H1 (cell line): ENCODE measurements around the gene MEP1B. TPM values are rescaled to one million over a fixed set of nuclear protein-coding genes. Genes with fewer than 3 reads are reported as not detected.

Experiments used
- BACH1 ChIP-seq: IDR thresholded peaks from 2 replicates; pipeline ENCODE4 v1.6.1; 2012; ENCODE audit warnings: low read length, improper control_type of control experiment
- BRCA1 ChIP-seq: IDR thresholded peaks from 2 replicates; pipeline ENCODE4 v1.6.1; 2012; ENCODE audit warnings: low read depth, low read length, improper control_type of control experiment
- KDM4A ChIP-seq: IDR thresholded peaks from one replicate; pipeline ENCODE4 v1.7.1; 2012; ENCODE audit warnings: low read depth, mild to moderate bottlenecking, moderate library complexity, low read length, inconsistent platforms; ENCODE audit not compliant: severe bottlenecking
- SIX5 ChIP-seq: IDR thresholded peaks from 2 replicates; pipeline ENCODE4 v1.6.1; 2011; ENCODE audit warnings: mild to moderate bottlenecking, low read depth, low read length
- SRF ChIP-seq: IDR thresholded peaks from 2 replicates; pipeline ENCODE4 v1.6.1; 2011; ENCODE audit warnings: mild to moderate bottlenecking, low read depth, low read length, moderate library complexity
- polyA plus RNA-seq, 7 experiments: library from polyadenylated mRNA; depleted of rRNA in 3 of 7; stranded (reverse) in 5 of 7; unstranded in 2 of 7; fragments of >200 nt in 5 of 7; fragments of 200-250 nt in 2 of 7; gene quantifications; 1 replicate in 5 of 7; 2 replicates in 1 of 7; 4 replicates in 1 of 7; pipeline versions ENCODE4 v1.2.1 to v1.2.3, GENCODE V29; 2011 to 2013; ENCODE audit warnings: missing spikeins in 2 of 7, mixed read lengths in 2 of 7
- total RNA-seq: library from RNA; stranded (reverse); fragmentation: NEBNext Ultra II Directional; extraction: Animal tissue kit (Norgen Biotek cat#: 25700); gene quantifications from 2 replicates; pipeline ENCODE4 v1.2.1, GENCODE V29; 2021
- TF ChIP-seq, protein P1 (sequence below): fragments of 300-600 bp; sonication (generic); IDR thresholded peaks from 2 replicates; pipeline ENCODE4 v1.7.1; 2012; ENCODE audit warnings: low read length, moderate library complexity, mild to moderate bottlenecking, inconsistent platforms; ENCODE audit not compliant: insufficient replicate concordance

MEP1B gene
- total and polyA plus RNA-seq, 2 of the 8 experiments (the other 6 are each of a cell fraction or from before 2014, with no cell fraction given): not detected

DNA sequence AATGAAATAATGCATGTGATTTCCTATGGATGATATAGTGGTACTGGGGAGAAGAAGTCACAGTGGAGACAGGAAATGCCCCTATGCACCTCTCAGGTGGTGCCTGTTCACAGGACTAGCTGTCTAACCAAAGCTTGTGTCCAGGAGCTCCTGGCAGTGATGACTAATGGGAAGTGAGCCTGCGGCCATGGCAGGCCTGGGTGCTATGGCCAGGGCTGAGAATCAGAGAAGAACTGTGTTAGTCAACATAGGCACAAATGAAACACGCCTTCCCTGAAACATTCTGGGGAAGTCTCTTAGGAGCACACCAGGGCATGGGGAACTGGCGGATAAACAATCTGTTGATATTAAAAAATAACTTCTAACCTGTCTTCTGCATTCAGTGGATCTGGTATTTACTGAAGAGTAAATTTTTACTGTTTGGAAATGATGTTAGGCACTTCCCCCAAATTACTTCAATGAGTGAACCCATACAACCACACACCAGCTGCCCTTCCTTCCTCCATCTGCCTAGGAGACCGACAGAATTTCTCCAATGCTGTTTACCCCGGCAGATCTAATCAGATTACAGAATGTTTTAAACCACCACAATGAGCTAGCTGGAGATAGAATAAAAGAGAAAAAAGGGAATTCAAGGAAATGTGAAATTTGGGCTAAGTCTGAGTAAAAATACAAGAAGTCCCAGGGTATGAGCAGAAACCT is 67.4 kb downstream of the MEP1B start (continued):
- TF ChIP-seq, protein P1, sequence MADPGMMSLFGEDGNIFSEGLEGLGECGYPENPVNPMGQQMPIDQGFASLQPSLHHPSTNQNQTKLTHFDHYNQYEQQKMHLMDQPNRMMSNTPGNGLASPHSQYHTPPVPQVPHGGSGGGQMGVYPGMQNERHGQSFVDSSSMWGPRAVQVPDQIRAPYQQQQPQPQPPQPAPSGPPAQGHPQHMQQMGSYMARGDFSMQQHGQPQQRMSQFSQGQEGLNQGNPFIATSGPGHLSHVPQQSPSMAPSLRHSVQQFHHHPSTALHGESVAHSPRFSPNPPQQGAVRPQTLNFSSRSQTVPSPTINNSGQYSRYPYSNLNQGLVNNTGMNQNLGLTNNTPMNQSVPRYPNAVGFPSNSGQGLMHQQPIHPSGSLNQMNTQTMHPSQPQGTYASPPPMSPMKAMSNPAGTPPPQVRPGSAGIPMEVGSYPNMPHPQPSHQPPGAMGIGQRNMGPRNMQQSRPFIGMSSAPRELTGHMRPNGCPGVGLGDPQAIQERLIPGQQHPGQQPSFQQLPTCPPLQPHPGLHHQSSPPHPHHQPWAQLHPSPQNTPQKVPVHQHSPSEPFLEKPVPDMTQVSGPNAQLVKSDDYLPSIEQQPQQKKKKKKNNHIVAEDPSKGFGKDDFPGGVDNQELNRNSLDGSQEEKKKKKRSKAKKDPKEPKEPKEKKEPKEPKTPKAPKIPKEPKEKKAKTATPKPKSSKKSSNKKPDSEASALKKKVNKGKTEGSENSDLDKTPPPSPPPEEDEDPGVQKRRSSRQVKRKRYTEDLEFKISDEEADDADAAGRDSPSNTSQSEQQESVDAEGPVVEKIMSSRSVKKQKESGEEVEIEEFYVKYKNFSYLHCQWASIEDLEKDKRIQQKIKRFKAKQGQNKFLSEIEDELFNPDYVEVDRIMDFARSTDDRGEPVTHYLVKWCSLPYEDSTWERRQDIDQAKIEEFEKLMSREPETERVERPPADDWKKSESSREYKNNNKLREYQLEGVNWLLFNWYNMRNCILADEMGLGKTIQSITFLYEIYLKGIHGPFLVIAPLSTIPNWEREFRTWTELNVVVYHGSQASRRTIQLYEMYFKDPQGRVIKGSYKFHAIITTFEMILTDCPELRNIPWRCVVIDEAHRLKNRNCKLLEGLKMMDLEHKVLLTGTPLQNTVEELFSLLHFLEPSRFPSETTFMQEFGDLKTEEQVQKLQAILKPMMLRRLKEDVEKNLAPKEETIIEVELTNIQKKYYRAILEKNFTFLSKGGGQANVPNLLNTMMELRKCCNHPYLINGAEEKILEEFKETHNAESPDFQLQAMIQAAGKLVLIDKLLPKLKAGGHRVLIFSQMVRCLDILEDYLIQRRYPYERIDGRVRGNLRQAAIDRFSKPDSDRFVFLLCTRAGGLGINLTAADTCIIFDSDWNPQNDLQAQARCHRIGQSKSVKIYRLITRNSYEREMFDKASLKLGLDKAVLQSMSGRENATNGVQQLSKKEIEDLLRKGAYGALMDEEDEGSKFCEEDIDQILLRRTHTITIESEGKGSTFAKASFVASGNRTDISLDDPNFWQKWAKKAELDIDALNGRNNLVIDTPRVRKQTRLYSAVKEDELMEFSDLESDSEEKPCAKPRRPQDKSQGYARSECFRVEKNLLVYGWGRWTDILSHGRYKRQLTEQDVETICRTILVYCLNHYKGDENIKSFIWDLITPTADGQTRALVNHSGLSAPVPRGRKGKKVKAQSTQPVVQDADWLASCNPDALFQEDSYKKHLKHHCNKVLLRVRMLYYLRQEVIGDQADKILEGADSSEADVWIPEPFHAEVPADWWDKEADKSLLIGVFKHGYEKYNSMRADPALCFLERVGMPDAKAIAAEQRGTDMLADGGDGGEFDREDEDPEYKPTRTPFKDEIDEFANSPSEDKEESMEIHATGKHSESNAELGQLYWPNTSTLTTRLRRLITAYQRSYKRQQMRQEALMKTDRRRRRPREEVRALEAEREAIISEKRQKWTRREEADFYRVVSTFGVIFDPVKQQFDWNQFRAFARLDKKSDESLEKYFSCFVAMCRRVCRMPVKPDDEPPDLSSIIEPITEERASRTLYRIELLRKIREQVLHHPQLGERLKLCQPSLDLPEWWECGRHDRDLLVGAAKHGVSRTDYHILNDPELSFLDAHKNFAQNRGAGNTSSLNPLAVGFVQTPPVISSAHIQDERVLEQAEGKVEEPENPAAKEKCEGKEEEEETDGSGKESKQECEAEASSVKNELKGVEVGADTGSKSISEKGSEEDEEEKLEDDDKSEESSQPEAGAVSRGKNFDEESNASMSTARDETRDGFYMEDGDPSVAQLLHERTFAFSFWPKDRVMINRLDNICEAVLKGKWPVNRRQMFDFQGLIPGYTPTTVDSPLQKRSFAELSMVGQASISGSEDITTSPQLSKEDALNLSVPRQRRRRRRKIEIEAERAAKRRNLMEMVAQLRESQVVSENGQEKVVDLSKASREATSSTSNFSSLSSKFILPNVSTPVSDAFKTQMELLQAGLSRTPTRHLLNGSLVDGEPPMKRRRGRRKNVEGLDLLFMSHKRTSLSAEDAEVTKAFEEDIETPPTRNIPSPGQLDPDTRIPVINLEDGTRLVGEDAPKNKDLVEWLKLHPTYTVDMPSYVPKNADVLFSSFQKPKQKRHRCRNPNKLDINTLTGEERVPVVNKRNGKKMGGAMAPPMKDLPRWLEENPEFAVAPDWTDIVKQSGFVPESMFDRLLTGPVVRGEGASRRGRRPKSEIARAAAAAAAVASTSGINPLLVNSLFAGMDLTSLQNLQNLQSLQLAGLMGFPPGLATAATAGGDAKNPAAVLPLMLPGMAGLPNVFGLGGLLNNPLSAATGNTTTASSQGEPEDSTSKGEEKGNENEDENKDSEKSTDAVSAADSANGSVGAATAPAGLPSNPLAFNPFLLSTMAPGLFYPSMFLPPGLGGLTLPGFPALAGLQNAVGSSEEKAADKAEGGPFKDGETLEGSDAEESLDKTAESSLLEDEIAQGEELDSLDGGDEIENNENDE: no peak
- no peak for TF ChIP-seq BACH1
- TF ChIP-seq KDM4A: no peak
- TF ChIP-seq BRCA1: no peak
- TF ChIP-seq SRF: no peak
- no peak for TF ChIP-seq SIX5
